Motor neuron (in vitro differentiated cells): Measurements from ENCODE around the gene ALS2. TPM values are rescaled to one million over a fixed set of nuclear protein-coding genes. Genes with fewer than 3 reads are reported as not detected.
A peak's percentile ranks its signal among the peaks of the same experiment; 100 is the strongest.
"Not testable (repeated sequence)": the region's sequence is repeated elsewhere in the genome, so short reads cannot be mapped to it uniquely, and the experiment has no call there.

ENCODE experiments used
- ATAC-seq, 8 experiments: fragments of 200-7000 bp; cut with Tn5 transposase; replicated peaks in 6 of 8; 2 replicates each; pipeline ENCODE4 v1.8.0; 2021; ENCODE audit warnings: mild to moderate bottlenecking in 8 of 8, moderate library complexity in 8 of 8
- H3K27ac ChIP-seq, 2 donors: fragments of 250-450 bp; sonication (Bioruptor Pico); 2 replicates each; pipeline ENCODE4 v1.9.0; 2021; ENCODE audit warnings: antibody characterized with exemption in 2 of 2, mild to moderate bottlenecking in 2 of 2, moderate library complexity in 1 of 2
- H3K4me1 ChIP-seq, 2 donors: fragments of 250-450 bp; sonication (Bioruptor Pico); replicated peaks in 1 of 2; 2 replicates each; pipeline ENCODE4 v1.6.1; 2021; ENCODE audit warnings: antibody characterized with exemption in 2 of 2, mild to moderate bottlenecking in 2 of 2, moderate library complexity in 1 of 2
- H3K4me3 ChIP-seq, 5 donors: fragments of 250-450 bp; sonication (Bioruptor Pico); 2 replicates each; pipeline ENCODE4 v1.9.0; 2021; ENCODE audit warnings: antibody characterized with exemption in 5 of 5, mild to moderate bottlenecking in 5 of 5, moderate library complexity in 4 of 5
- WGBS, 10 experiments: fragments of 450-650 bp; shearing (Covaris generic); methylation state at CpG; one replicate each; pipeline ENCODE4 v1.0.0; 2022; 5-methylcytosine and 5-hydroxymethylcytosine counted together
- in situ Hi-C, 9 experiments: fragments of 400-800 bp; cut with MboI; loops; one replicate each; pipeline ENCODE4 v1.15.0; 2021; ENCODE audit warnings: low sequenced_read_pairs in 9 of 9, low pct_unique_long_range_greater_than_20kb in 2 of 9; ENCODE audit not compliant: unreplicated experiment in 9 of 9
- total RNA-seq, 8 experiments: library from RNA; unstranded; fragments of 300-600 nt; gene quantifications; 2 replicates each; pipeline versions ENCODE4 v1.2.3 to v1.2.4, GENCODE V29; 2022

Gene ALS2
- total RNA-seq, 8 experiments from 2014 or later, result 17.3 to 32.9 (median 21.8) TPM

DNA sequence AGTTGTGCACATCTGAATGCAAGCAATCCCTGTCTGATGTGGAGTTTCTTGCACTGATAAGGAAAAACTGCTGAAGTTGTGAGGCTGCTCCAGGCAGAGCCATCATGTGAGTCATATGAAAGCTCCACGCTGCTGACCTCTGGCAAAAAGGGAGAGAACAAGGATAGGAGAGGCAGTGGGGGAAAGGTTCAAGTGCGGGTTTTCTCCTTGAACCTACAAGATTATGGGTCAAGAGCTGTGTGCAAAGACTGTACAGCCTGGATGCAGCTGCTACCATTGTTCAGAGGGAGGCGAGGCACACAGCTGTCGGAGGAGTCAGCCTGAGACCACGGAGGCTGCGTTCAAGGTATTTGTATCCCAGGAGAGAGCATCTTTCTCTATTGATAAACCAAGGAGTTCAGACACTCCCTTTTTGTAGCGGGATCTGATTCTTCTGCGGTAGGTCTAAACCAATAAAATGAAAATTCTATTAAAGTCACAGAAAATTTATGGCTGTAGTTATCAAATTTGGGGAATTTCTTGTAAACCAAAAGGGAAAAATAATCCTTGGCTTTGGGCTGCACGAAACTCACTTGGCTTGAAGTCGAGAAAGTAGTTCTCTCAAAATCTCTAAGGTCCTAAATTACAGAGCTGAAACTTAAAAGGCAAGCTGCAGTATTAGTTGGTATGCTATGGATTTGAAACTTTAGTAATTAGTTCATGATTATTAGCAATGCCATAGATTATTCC is 25.9 kb upstream of the ALS2 start, which contains the start of gene CDK15:
Gene CDK15 (plus strand): TSS at position 96 of the 729 bp plus-strand sequence. CDS start 128 bp downstream, at position 224.
- in situ Hi-C loops, result no loop called here
- ATAC-seq, result peak in 7 of 8 experiments; percentile 21 to 81 (median 60)
- H3K27ac ChIP-seq, result no peak within 1 kb of the TSS
- no peak within 1 kb of the TSS for H3K4me3 ChIP-seq
- WGBS, 10 experiments, result 0 to 84% (median 40%) methylated on average over 2 to 8 of the region's 10 CpGs
- H3K4me1 ChIP-seq, result peaks cover 23 to 24% of the 10 kb centered on the region in 2 donors

GRCh38 chr2:201798914-201799285 is 18.2 kb upstream of the ALS2 start:
- not testable (repeated sequence) for H3K27ac ChIP-seq

DNA sequence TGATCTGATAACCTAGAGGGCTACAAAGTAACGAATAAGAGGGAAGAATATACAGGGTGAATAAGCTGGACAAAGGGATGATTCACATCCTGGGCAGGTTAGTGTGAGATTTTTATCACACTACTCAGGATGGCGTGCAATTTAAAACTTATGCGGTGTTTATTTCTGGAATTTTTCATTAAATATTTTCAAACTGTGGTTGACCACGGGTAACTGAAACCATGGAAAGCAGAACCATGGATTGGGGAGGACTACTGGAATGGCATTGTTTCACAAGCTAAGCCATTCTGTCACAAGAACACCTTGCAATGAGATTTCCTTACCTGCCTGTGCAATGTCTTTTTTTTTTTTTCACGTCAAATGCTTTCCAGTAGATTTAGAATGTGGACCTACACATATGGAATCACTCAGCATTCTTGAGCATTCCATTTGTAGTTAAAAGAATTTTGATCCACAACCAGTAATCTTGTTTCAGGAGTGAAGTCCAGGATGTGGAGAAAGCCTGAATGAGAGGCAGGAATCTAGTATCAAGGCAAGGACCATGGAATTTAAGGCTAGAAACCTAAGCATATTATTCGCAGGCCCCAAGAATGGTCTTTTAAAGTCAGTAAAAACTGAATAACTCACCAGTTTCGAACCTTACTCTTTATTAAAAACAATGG is 17.6 kb upstream of the ALS2 start:
- Histone ChIP-seq H3K4me1 (peaks cover 0 to 7% of the 10 kb centered on the region in 2 donors), H3K4me3 (no peak overlapping the region), H3K27ac (no peak overlapping the region)
- peak in 2 of 8 experiments; percentile 33 to 70 for ATAC-seq
- WGBS, 10 experiments, result 5 to 100% (median 90%) methylated on average over 2 to 7 of the region's 7 CpGs
- in situ Hi-C loops, result loop anchor here (25.0 kb wide), 2 partner anchors 364 to 389 kb away; no protein-coding TSS in a partner anchor

More at GRCh38 chr2:201798914-201799285, 18.2 kb upstream of the ALS2 start:
- WGBS, 10 experiments, result 38 to 83% (median 67%) methylated on average over 1 of the region's 2 CpGs; no CpG with 5 or more reads in 7 of the 10 experiments
- in situ Hi-C loops, result loop anchor here (25.0 kb wide), 2 partner anchors 363 to 388 kb away; no protein-coding TSS in a partner anchor
- H3K4me3 ChIP-seq, H3K4me1 ChIP-seq, ATAC-seq: not testable (repeated sequence)

DNA sequence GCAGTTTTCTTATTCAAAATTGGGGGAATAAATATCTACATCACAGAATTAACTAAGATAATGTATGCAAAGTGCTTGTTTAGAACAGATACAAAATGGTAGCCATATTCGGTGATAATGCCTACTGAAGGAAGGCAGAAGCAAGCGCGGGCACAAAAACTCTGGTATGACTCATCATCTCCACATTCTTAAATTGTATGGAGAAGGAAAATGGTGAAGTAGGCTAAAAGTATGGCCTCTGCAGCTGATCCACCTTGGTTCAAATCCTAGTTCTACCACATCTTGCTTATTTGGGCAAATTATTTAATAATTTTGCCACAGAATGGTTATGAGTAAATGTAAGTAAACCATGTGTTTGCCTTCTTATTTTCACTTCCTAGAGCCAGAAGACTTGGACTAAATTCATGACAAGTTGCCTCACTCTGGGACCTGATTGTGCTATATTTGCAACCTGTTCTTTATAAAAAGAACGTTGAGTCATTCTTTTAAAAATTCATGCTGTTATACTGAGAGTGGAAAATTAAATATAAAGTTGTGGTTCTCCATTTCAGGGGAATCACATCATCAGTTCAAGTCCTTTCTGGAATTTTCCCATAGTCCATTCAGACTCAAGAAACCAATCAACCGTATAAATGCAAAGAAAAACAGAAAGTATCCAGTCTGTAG is 16.6 kb upstream of the ALS2 start:
- Histone ChIP-seq H3K4me1 (peaks cover 0 to 7% of the 10 kb centered on the region in 2 donors), H3K27ac (no peak overlapping the region), H3K4me3 (no peak overlapping the region)
- in situ Hi-C loops, result loop anchor here (25.0 kb wide), 2 partner anchors 365 to 390 kb away; no protein-coding TSS in a partner anchor
- ATAC-seq, result peak in 2 of 8 experiments; percentile 43 to 46
- 34 to 92% (median 67%) methylated on average over 1 to 5 of the region's 5 CpGs for WGBS, 10 experiments

- Histone ChIP-seq H3K27ac (no peak overlapping the region), H3K4me1 (peaks cover 0 to 7% of the 10 kb centered on the region in 2 donors), H3K4me3 (no peak overlapping the region)
- in situ Hi-C loops, result loop anchor here (25.0 kb wide), 2 partner anchors 366 to 391 kb away; no protein-coding TSS in a partner anchor
- ATAC-seq, result peak in 2 of 8 experiments; percentile 19 to 26
Measured at GRCh38 chr2:201796478-201796865, 15.7 kb upstream of the ALS2 start.

DNA sequence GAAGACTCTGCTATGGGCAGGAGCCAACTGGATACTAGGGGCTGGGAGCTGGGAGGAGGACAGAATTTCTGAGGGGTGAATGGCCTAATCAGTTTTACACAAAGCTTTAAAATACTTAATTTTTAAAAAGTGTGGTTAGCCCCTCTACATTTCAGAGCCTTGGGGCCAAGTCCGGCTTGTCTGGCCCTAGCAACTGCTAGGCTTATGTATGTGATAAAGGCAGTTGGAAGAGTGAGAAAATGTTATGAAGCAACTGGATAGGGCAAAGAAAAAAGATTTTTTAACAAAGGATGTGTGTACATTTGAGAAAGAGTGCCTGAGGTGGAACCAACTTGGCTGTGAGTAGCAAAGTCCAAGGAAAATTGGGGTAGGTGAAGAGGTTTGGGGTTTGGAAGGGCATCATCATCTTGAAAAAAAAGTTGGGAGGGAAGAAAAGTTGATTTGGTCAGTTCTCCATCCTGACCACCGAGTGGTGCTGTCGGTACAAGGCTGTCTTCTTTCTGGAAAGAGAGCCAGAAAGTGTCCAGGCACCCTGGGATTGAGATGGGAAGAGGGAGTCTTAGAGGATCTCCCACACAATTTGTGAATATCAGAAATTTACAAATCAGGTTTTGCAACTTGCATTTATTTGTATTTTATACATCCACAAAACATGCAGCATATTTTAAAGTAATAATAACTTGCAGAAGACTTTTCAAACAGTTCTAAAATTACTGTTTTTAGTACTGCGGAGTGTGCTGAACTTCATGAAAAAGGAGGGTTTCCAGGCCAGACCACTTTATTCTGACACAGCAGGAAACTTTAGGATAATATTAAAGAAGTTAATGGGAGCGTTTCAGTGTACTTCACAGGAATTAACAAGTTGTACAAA is 15.1 kb upstream of the ALS2 start:
- Histone ChIP-seq H3K27ac (no peak overlapping the region), H3K4me3 (no peak overlapping the region), H3K4me1 (peaks cover 0 to 7% of the 10 kb centered on the region in 2 donors)
- ATAC-seq, result peak; percentile 46 to 79 (median 57)
- 0 to 37% (median 25%) methylated on average over 1 to 5 of the region's 5 CpGs; no CpG with 5 or more reads in 1 of the 10 experiments for WGBS, 10 experiments
- in situ Hi-C loops, result loop anchor here (25.0 kb wide), 2 partner anchors 366 to 391 kb away; no protein-coding TSS in a partner anchor

- Histone ChIP-seq H3K4me3 (no peak overlapping the region), H3K27ac (no peak overlapping the region), H3K4me1 (peaks cover 0 to 7% of the 10 kb centered on the region in 2 donors)
- peak in 3 of 8 experiments; percentile 32 to 64 (median 52) for ATAC-seq
- 45 to 78% (median 59%) methylated on average over 2 to 6 of the region's 6 CpGs for WGBS, 10 experiments
- in situ Hi-C loops, result loop anchor here (25.0 kb wide), 2 partner anchors 368 to 393 kb away; no protein-coding TSS in a partner anchor
Measured at GRCh38 chr2:201794294-201794693, 13.6 kb upstream of the ALS2 start.

DNA sequence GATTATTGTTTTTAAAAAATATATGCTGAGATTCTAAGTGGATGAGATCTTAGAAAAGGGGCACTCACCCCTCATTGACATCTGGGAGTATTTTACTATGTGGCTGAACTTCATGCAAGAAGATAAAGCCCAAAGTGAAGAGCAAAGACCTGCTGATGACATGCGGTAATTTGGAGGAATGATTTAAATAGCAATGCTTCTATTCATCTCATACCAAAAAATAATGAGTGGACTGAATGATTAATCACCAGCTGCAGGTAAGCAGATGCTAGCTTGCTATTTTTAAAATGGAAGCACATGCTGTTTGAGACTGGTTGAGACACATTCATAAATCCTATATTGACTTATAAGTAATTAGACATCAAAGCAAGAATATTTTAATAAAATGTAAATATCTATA is 12.9 kb upstream of the ALS2 start:
- in situ Hi-C loops, result loop anchor here (25.0 kb wide), 2 partner anchors 369 to 394 kb away; no protein-coding TSS in a partner anchor
- no peak for ATAC-seq
- no peak overlapping the region for H3K4me3 ChIP-seq
- WGBS, 10 experiments, result 0 to 100% (median 100%) methylated on average over 1 of the region's 1 CpG; no CpG with 5 or more reads in 3 of the 10 experiments
- H3K4me1 ChIP-seq, result peaks cover 0 to 7% of the 10 kb centered on the region in 2 donors
- no peak overlapping the region for H3K27ac ChIP-seq

GRCh38 chr2:201790989-201791388 is 10.3 kb upstream of the ALS2 start:
- Histone ChIP-seq H3K4me3 (no peak overlapping the region), H3K27ac (no peak overlapping the region), H3K4me1 (peaks cover 0 to 7% of the 10 kb centered on the region in 2 donors)
- in situ Hi-C loops, result loop anchor here (25.0 kb wide), 2 partner anchors 371 to 396 kb away; no protein-coding TSS in a partner anchor
- ATAC-seq, result no peak
- 34 to 100% (median 77%) methylated on average over 2 of the region's 2 CpGs for WGBS, 10 experiments

GRCh38 chr2:201790291-201790690 is 9.6 kb upstream of the ALS2 start:
- ATAC-seq, result no peak
- WGBS, 10 experiments, result 93 to 100% (median 95%) methylated on average over 2 to 3 of the region's 3 CpGs; no CpG with 5 or more reads in 5 of the 10 experiments
- Histone ChIP-seq H3K4me3 (no peak overlapping the region), H3K27ac (no peak overlapping the region), H3K4me1 (peaks cover 0 to 7% of the 10 kb centered on the region in 2 donors)
- in situ Hi-C loops, result loop anchor here (25.0 kb wide), 2 partner anchors 372 to 397 kb away; no protein-coding TSS in a partner anchor

DNA sequence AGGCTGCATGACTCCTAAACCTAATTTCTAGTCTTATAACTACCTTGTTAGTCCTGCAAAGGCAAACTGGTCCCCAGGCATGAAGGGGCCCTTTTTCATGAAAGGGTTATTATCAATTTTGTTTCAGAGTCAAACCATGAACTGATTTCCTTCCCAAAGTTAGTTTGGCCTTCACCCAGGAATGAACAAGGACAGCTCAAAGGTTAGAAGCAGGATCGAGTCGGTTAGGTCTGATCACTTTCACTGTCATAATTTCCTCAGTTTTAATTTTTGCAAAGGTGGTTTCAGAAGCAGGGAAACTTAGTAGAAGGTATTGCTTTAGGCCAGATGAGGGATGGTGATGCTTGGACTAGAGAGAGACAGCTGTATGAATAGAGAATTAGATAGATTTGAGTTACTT is 8.7 kb upstream of the ALS2 start:
- Histone ChIP-seq H3K4me3 (no peak overlapping the region), H3K4me1 (peaks cover 0 to 5% of the 10 kb centered on the region in 2 donors), H3K27ac (no peak overlapping the region)
- in situ Hi-C loops, result loop anchor here (25.0 kb wide), 2 partner anchors 373 to 398 kb away; no protein-coding TSS in a partner anchor
- no peak for ATAC-seq
- WGBS, 10 experiments, result 40 to 100% (median 91%) methylated on average over 1 to 2 of the region's 2 CpGs; no CpG with 5 or more reads in 4 of the 10 experiments

GRCh38 chr2:201788371-201788770 is 7.6 kb upstream of the ALS2 start:
- Histone ChIP-seq H3K27ac (no peak overlapping the region), H3K4me1 (no peaks in the 10 kb centered on the region), H3K4me3 (no peak overlapping the region)
- no peak for ATAC-seq
- in situ Hi-C loops, result loop anchor here (25.0 kb wide), 2 partner anchors 374 to 399 kb away; no protein-coding TSS in a partner anchor
- 42 to 93% (median 81%) methylated on average over 1 to 3 of the region's 3 CpGs; no CpG with 5 or more reads in 1 of the 10 experiments for WGBS, 10 experiments
